Liver (tissue), 9 donors: ENCODE results near the gene STUM. TPM values are rescaled to one million over a fixed set of nuclear protein-coding genes. Genes with fewer than 3 reads are reported as not detected.

Experiments
- DNase-seq: peaks from one replicate; pipeline ENCODE4 v3.0.0-alpha.2; 2017; ENCODE audit warnings: low spot score
- H3K27ac ChIP-seq, 2 donors: one replicate each; pipeline ENCODE4 v1.7.0; 2013; ENCODE audit warnings: inconsistent platforms in 2 of 2, low read length in 2 of 2, control low read depth in 1 of 2, low read depth in 1 of 2, mild to moderate bottlenecking in 1 of 2
- H3K27me3 ChIP-seq, 4 donors: one replicate each; pipeline versions ENCODE4 v1.6.1 to v1.7.0; 2013; ENCODE audit warnings: low read length in 3 of 4, inconsistent platforms in 1 of 4, mild to moderate bottlenecking in 1 of 4, moderate library complexity in 1 of 4; ENCODE audit not compliant: control insufficient read depth in 4 of 4, insufficient read depth in 4 of 4
- H3K36me3 ChIP-seq, 4 donors: one replicate each; pipeline versions ENCODE4 v1.6.1 to v1.7.0; 2013; ENCODE audit warnings: low read length in 3 of 4, mild to moderate bottlenecking in 3 of 4, low read depth in 1 of 4, moderate library complexity in 1 of 4; ENCODE audit not compliant: control insufficient read depth in 4 of 4, insufficient read depth in 3 of 4
- H3K4me1 ChIP-seq, 4 donors: one replicate each; pipeline versions ENCODE4 v1.6.1 to v1.7.0; 2013; ENCODE audit warnings: low read length in 3 of 4, mild to moderate bottlenecking in 3 of 4, moderate library complexity in 1 of 4; ENCODE audit not compliant: control insufficient read depth in 4 of 4, insufficient read depth in 4 of 4
- H3K4me3 ChIP-seq, 3 donors: one replicate each; pipeline versions ENCODE4 v1.6.1 to v1.7.0; 2013; ENCODE audit warnings: low read length in 3 of 3, control low read depth in 1 of 3, low read depth in 1 of 3, mild to moderate bottlenecking in 1 of 3
- H3K9ac ChIP-seq, 2 donors: one replicate each; pipeline ENCODE4 v1.7.0; 2013; ENCODE audit warnings: low read length in 2 of 2, mild to moderate bottlenecking in 2 of 2, moderate library complexity in 2 of 2, control low read depth in 1 of 2, low read depth in 1 of 2
- H3K9me3 ChIP-seq, 4 donors: one replicate each; pipeline versions ENCODE4 v1.6.1 to v1.7.0; 2013; ENCODE audit warnings: low read length in 3 of 4; ENCODE audit not compliant: control insufficient read depth in 4 of 4
- ATF3 ChIP-seq: IDR thresholded peaks from 2 replicates; pipeline ENCODE4 v1.6.1; 2016; ENCODE audit warnings: antibody characterized with exemption
- EGR1 ChIP-seq, 2 donors: IDR thresholded peaks; 2 replicates each; pipeline ENCODE4 v1.6.1; 2016 to 2018; ENCODE audit warnings: antibody characterized with exemption in 2 of 2, low read depth in 2 of 2
- FOXA1 ChIP-seq: IDR thresholded peaks from 2 replicates; pipeline ENCODE4 v1.6.1; 2016; ENCODE audit warnings: antibody characterized with exemption
- FOXA2 ChIP-seq: IDR thresholded peaks from 2 replicates; pipeline ENCODE4 v1.6.1; 2016; ENCODE audit warnings: antibody characterized with exemption
- GABPA ChIP-seq, 2 donors: IDR thresholded peaks in 1 of 2; conservative IDR thresholded peaks in 1 of 2; 2 replicates each; pipeline ENCODE4 v1.6.1; 2016; ENCODE audit warnings: antibody characterized with exemption in 2 of 2, mild to moderate bottlenecking in 1 of 2, moderate library complexity in 1 of 2
- HNF4A ChIP-seq, 2 donors: conservative IDR thresholded peaks; 2 replicates each; pipeline ENCODE4 v1.6.1; 2016; ENCODE audit warnings: antibody characterized with exemption in 2 of 2, mild to moderate bottlenecking in 2 of 2
- JUND ChIP-seq, 2 donors: IDR thresholded peaks; 2 replicates each; pipeline ENCODE4 v1.6.1; 2016; ENCODE audit warnings: antibody characterized with exemption in 2 of 2
- MAX ChIP-seq: IDR thresholded peaks from 2 replicates; pipeline ENCODE4 v1.6.1; 2016; ENCODE audit warnings: antibody characterized with exemption
- NR2F2 ChIP-seq: IDR thresholded peaks from 2 replicates; pipeline ENCODE4 v1.6.1; 2016; ENCODE audit warnings: antibody characterized with exemption
- RAD21 ChIP-seq, 2 donors: IDR thresholded peaks; 2 replicates each; pipeline ENCODE4 v1.6.1; 2016; ENCODE audit warnings: antibody characterized with exemption in 2 of 2, mild to moderate bottlenecking in 2 of 2
- REST ChIP-seq: IDR thresholded peaks from 2 replicates; pipeline ENCODE4 v1.6.1; 2016; ENCODE audit warnings: antibody characterized with exemption, mild to moderate bottlenecking
- RXRA ChIP-seq, 2 donors: IDR thresholded peaks; 2 replicates each; pipeline ENCODE4 v1.6.1; 2017 to 2018; ENCODE audit warnings: antibody characterized with exemption in 2 of 2, mild to moderate bottlenecking in 1 of 2
- SP1 ChIP-seq: IDR thresholded peaks from 2 replicates; pipeline ENCODE4 v1.6.1; 2018; ENCODE audit warnings: antibody characterized with exemption, mild to moderate bottlenecking
- TAF1 ChIP-seq: conservative IDR thresholded peaks from 2 replicates; pipeline ENCODE4 v1.6.1; 2016; ENCODE audit warnings: antibody characterized with exemption, mild to moderate bottlenecking
- WGBS: extraction: QIAGEN DNeasy Blood & Tissue Kit; methylation state at CpG from one replicate; pipeline ENCODE4 v1.1.7; 2013; 5-methylcytosine and 5-hydroxymethylcytosine counted together
- polyA plus RNA-seq, 2 donors: library from polyadenylated mRNA; stranded (reverse) in 1 of 2; unstranded in 1 of 2; fragments of 200-250 nt in 1 of 2; fragments of >200 nt in 1 of 2; fragmentation: Nextera tagmentation in 1 of 2; extraction: Ambion mirVana in 1 of 2; gene quantifications; one replicate each; pipeline versions ENCODE4 v1.2.1 to v1.2.3, GENCODE V29; 2013 to 2015
- total RNA-seq, 2 donors: library from RNA; depleted of rRNA; stranded (reverse); fragments of >200 nt; gene quantifications; one replicate each; pipeline ENCODE4 v1.2.3, GENCODE V29; 2014
- TF ChIP-seq, protein P1 (sequence below): IDR thresholded peaks from 2 replicates; pipeline ENCODE4 v1.6.1; 2016; ENCODE audit warnings: antibody characterized with exemption
- TF ChIP-seq, protein P2 (sequence below): fragments of 150-350 bp; IDR thresholded peaks from 2 replicates; pipeline ENCODE4 v1.5.1; 2017; ENCODE audit warnings: improper control_type of control experiment, low read depth, low read length; ENCODE audit not compliant: missing input control
- donor health status: healthy.
- donor health status: healthy.
- donor health status: healthy.
- donor health status: healthy.
- donor health status: healthy.

Gene STUM
- total and polyA plus RNA-seq, 4 donors: 0.03 to 0.14 (median 0.07) TPM

GRCh38 chr1:226569879-226570547, 21.4 kb downstream of the STUM start (continued):
- TF ChIP-seq ATF3 (no peak), TAF1 (no peak), RAD21 (IDR thresholded peaks at IDR 0.05) (no peak)

- TF ChIP-seq TAF1 (no peak), EGR1 (IDR thresholded peaks at IDR 0.05; ENCODE audit: low read depth in 2 of 2) (no peak), REST (no peak), JUND (IDR thresholded peaks at IDR 0.05) (no peak), FOXA1 (no peak), SP1 (no peak), RAD21 (IDR thresholded peaks at IDR 0.05) (no peak), ATF3 (no peak), NR2F2 (no peak), FOXA2 (no peak), RXRA (IDR thresholded peaks at IDR 0.05) (no peak), HNF4A (conservative IDR thresholded peaks at IDR 0.05) (no peak), GABPA (IDR thresholded peaks at IDR 0.05 in 1 of 2, conservative IDR thresholded peaks at IDR 0.05 in 1 of 2) (no peak), MAX (no peak)
- TF ChIP-seq, protein P1, sequence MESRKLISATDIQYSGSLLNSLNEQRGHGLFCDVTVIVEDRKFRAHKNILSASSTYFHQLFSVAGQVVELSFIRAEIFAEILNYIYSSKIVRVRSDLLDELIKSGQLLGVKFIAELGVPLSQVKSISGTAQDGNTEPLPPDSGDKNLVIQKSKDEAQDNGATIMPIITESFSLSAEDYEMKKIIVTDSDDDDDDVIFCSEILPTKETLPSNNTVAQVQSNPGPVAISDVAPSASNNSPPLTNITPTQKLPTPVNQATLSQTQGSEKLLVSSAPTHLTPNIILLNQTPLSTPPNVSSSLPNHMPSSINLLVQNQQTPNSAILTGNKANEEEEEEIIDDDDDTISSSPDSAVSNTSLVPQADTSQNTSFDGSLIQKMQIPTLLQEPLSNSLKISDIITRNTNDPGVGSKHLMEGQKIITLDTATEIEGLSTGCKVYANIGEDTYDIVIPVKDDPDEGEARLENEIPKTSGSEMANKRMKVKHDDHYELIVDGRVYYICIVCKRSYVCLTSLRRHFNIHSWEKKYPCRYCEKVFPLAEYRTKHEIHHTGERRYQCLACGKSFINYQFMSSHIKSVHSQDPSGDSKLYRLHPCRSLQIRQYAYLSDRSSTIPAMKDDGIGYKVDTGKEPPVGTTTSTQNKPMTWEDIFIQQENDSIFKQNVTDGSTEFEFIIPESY: no peak
- TF ChIP-seq, protein P2, sequence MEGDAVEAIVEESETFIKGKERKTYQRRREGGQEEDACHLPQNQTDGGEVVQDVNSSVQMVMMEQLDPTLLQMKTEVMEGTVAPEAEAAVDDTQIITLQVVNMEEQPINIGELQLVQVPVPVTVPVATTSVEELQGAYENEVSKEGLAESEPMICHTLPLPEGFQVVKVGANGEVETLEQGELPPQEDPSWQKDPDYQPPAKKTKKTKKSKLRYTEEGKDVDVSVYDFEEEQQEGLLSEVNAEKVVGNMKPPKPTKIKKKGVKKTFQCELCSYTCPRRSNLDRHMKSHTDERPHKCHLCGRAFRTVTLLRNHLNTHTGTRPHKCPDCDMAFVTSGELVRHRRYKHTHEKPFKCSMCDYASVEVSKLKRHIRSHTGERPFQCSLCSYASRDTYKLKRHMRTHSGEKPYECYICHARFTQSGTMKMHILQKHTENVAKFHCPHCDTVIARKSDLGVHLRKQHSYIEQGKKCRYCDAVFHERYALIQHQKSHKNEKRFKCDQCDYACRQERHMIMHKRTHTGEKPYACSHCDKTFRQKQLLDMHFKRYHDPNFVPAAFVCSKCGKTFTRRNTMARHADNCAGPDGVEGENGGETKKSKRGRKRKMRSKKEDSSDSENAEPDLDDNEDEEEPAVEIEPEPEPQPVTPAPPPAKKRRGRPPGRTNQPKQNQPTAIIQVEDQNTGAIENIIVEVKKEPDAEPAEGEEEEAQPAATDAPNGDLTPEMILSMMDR: no peak
- Histone ChIP-seq H3K27ac (no peak overlapping the region), H3K9me3 (no peaks in the 10 kb centered on the region), H3K4me1 (peaks cover 0 to 6% (median 0%) of the 10 kb centered on the region in 4 donors), H3K9ac (no peak overlapping the region), H3K36me3 (no peaks in the 10 kb centered on the region), H3K4me3 (no peak overlapping the region), H3K27me3 (no peaks in the 10 kb centered on the region)
- no peak for DNase-seq
- 81% methylated on average over 6 of the region's 6 CpGs for WGBS
Measured at GRCh38 chr1:226571893-226572292, 23.3 kb downstream of the STUM start.
